Suppressor macrophage (primary cell): ENCODE measurements around the gene B4GALT3.
"Not testable (repeated sequence)": the region's sequence is repeated elsewhere in the genome, so short reads cannot be mapped to it uniquely, and the experiment has no call there.

ENCODE experiments used
- DNase-seq, 4 experiments: peaks; one replicate each; pipeline ENCODE4 v3.0.0-alpha.2; 2020 to 2022
- total RNA-seq, 17 experiments: gene quantifications; one replicate each; lab custom pipeline; 2026; ENCODE audit warnings: mixed read lengths in 6 of 17, inconsistent platforms in 3 of 17; lab: John Stamatoyannopoulos, UW

B4GALT3 gene
- total RNA-seq, result 11.8 to 34.1 (median 20.8) reads per million in 17 experiments

DNA sequence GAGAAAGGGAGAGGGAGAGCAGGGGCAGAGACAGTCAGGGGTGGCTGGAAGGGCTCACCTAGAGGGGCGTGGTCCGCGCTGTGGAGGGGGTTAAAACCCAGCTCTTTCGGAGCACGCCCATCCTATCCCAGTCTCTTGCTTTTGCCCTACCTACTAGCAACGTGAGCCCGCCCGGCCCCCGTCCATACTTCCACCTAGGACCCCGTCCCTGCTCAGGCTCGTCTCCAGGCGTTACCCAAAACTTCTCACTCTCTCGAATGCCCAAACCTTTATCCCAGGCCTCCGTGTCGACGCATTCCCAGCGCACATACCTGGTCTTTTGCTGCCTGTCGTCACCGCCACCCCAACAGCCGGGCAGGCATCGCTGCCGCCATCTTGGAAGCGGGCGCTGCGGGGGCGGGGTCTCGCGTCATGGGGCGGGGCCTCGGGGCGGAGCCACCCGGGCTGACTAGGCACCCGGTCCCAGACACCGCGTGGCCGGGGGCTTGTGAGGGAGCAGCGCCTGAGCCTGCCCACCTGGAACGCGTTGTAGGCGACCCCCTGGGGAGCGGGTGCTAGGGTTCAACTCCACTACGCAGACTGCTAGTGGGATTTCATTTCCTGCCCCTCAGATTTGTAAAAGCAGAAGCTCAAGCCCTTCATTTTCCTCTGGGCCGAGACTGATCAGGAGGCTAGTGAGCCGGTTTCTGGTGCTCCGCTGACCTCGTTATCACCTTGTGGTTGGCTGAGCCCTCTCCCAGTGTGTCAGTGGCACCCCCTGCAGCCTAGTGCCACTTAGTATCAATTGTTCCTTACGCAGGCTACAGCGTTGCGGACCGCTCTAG, at the start of gene B4GALT3:
Gene B4GALT3, minus strand, starts transcription at position 396 of the 824 bp plus-strand sequence. CDS start 1,447 bp downstream, outside the sequence.
- DNase-seq, result peak; percentile 87 to 95 (median 94)

DNA sequence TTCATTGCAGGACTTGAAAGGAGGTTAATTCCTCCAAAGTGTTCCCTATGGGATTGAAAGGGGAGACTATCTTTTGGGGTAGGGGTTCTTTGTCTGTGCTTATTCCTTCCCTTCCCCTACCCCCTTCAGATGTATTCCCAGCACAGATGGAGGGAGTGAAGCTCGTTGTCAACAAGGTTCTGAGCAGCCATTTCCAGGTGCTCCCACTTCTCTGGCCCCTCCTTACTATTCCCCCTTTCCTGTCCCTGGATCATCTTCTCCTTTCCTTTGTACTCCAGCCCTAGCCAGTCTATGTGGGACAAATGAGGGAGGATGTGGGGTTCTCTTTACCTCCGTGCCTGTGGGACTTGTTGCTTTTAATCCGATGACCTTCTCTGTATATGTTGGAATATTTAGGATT, 49.5 kb upstream of the B4GALT3 start:
- no peak for DNase-seq

DNA sequence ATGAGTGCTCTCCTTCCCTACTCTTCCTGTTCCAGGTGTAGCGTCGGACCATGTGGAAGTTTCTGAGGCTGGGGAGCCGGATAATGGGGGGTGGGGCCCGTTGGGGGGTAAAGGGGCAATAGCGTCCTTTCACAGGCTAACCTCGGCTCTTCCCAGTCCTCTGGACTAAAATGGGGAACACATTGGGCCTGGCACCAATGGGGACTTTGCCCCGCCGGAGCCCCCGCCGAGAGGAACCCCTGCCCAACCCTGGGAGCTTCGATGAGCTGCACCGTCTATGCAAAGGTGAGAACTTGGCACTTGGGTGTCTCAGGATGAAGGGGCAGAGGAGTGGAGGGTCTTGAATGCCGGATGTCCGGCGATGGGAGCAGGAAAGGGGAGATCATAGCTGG, 49.0 kb upstream of the B4GALT3 start:
- no peak for DNase-seq

DNA sequence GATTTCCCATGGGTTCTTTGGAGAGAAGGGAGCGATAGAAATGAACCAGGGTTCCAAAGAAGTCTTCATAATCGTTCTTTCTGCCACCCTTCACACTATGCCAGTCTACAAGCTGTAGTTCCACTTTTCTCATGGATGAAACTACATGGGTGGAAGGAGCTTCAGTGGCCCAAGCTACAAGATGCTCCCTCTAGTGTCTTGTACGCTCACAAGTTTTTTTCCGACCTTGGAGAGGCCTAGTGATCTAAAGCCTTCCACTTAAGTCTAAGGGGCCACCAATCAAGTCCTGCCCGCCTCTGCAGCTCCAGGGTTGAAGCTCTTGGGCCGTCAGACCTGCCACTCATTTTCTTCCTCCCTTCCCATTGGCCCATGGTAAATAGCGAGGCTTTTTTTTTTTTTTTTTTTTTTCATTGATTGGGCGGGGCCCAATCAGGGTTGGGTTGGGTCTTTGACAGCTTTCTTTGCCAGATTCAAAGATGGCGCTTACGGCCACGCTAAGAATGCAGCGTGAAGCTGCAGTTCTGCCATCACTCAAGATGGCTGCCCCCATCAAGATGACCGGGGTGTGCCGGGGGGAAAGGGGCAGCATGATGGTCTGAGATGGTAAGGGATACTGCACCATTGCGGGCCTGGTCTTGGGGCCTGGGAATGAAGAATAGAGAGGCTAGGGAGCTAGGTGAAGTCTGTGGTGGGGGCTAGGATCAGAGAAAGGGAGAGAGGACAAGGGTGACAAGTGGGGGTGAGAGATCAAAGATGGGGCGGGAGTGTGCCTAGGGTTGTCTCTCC, 48.4 kb upstream of the B4GALT3 start, which contains the start of gene TOMM40L:
Gene TOMM40L, plus strand, starts transcription at position 527 of the 786 bp plus-strand sequence. CDS start 430 bp downstream, outside the sequence.
- DNase-seq, result peak; percentile 97 to 100 (median 98)

DNA sequence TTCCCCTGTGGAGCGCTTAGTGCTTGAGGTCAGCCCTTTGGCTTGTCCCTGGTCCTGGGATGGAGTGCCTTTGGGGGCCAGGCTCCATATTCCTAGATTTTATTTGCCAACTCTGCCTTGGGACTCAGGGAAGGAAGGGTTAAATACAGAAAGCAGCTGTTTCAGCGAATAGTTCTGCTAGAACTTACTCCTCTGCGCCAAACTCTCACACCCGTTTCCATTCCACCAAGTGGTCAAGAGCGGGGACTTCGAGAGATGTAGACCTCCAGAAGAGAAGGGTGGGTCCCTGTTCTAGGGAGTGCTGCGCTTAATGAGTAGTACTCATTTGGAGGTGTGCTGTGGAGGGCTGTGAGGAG, 47.8 kb upstream of the B4GALT3 start:
- peak in 1 of 4 experiments; percentile 23 for DNase-seq

DNA sequence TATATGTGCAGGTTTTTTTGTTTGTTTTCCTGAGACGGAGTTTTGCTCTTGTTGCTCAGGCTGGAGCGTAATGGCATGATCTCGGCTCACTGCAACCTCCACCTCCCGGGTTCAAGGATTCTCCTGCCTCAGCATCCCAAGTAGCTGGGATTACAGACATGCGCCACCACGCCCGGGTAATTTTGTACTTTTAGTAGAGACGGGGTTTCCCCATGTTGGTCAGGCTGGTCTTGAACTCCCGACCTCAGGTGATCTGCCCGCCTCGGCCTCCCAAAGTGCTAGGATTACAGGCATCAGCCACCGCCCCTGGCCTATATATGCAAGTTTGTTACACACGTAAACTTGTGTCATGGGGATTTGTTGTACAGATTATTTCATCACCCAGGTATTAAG, 47.4 kb upstream of the B4GALT3 start:
- not testable (repeated sequence) for DNase-seq

DNA sequence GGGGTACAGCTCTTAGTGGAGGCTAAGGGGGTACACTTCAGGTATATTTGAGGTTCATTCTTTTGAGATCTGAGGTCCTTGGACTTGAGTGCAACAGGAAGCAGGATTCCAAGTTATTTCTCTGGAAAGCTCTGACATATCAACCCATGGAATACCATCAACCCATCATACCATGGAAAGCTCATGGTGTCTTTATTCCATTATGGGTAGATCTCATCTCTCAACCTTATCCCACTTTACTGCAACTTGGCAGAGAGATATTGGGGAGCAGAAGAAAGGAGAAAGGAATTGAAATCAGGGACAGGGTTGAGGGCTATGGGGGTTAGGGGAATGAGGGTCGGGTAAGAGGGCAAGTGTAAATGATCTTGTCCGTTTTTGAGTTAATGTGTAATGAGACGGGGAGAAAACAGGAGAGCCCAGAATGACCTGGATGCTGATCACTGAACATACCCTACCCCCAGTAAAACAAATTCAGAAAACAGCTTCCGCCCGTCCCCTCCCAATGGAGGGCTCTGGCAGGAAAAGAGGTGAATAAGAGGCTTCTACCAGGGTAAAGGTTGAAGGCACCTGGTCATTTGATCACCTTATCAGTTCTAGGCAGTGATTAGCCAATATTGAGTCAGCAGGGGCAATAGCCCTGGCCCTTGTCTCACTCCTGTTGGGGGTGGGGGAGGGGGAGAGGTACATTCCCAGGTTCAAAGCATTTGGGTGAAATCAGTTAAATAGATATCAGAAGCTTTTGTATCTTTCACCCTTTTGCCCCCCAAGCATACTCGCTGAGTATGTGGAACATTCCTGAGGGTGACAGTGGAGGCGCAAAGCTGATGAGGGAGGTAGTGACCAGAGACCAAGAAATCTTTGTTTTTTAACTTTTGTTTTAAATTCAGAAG, 46.7 kb upstream of the B4GALT3 start:
- no peak for DNase-seq

DNA sequence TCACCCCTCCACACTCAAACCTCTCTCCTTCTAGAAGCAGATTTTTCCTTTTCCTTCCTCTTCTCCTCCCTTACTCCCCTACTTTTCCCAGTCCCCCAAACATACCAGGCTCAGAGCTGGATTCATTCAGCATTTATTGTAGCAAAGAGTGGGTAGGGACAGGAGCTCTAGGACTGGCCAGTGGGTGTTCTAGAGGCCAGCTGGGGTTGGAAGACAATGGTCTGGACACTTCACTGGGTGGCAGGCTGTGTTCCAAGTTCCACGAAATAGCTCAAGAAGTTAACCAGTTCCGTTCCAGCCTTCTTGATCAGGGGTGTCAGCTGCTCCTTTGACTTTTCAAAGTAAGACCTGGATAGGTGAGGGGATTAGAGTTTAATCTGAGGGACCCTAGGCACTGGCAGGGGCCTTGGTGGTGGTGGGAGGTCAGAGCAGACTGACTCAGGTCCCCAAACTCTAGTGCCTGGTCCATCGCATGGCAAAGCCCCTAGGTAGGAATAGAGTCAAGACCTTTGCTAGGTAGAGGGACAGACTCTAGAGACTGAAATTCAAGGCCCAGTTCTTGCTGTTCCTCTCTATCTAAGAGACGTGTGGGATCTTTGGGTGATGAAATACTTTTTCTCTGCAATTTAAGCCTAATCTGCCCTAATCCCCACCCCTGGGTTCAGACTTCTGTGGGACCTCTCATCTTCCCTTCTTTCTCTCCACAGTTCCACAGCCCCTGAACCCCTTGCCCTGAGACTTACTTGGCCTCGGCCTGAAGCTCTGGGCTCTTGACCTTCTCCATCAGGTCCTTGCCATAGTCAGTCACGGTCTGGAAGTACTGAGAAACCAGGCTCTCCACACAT, 45.1 kb upstream of the B4GALT3 start:
- DNase-seq, result no peak

DNA sequence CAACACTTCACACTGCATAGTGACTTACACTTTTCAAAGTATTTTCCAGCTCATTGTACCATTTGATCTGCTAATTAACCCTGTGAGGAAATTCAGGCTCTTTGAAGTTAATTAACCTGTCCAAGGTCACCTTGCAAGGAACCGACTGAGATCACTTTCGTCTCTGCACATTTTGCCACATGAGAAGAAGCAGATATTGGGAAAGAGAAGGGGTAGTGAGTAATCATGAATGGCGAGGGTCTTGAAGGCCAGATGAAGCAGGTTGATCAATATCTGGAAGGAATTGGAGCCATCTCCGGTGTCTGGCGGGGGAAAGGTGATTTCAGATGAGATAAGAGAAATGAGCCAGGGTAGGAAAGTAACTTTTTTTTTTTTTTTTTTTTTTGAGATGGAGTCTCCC, 42.7 kb upstream of the B4GALT3 start:
- no peak for DNase-seq

DNA sequence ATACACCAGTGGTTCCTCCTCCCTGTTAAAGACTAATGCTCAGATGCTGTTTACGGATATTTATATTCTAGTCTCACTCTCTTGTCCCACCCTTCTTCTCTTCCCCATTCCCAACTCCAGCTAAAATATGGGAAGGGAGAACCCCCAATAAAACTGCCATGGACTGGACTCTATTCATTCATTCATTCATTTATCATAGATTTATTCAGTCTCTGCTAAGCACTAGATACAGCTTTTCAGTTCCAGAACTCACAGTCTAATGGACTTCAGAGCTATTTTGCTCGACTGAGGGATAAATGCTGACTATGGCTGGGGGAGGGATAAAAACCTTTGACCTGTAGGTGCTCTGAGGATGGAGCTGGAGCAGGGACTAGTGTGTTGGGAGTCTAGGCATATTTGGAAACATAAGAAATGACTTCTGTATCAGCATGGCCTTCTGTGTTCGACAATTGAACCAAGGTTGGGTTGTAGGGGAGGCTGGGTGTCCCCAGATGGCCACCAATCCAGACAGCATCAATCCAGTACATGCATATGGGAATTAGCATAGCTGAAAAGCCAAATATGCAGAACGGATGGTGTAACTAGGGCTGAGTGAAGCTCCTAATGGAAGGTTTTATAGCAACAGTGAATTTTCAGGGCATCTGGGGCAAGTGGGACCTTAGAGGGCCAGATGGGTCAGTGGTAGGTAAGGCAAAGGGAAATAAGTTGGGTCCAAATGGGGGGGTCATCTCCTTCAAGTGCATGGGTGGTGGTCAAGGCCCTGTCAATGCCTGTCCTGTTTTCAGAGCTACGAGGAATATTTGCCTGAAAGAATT, 42.0 kb upstream of the B4GALT3 start:
- no peak for DNase-seq

DNA sequence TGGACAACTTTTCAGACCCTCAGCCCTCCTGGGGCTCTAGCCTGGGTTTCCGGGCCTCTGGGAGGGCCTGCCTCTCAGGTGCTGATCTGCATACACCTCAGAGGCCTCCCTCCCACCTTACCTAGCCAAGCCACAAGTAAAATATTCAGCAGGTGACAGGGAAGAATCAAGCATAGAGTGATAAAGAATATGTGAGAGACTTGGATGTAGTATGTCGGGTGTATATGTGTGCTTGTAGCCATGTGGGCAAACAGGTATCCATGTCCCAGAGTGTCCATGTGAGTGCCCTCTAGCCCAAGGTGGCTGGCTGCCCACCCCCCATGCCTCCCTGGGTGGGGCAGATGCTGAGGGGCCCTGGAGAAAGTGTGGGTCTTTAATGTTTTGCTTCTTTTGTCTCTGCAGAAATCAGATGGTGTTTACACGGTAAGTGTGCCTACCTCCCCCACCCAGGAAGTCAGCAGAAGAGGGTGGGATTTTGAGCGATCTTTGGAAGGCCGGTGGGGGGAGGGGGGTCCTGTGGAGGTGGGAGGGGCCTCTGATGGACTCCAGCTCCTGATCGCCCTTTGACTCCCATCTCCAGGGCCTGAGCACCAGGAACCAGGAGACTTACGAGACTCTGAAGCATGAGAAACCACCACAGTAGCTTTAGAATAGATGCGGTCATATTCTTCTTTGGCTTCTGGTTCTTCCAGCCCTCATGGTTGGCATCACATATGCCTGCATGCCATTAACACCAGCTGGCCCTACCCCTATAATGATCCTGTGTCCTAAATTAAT, 41.2 kb upstream of the B4GALT3 start:
- DNase-seq, result no peak

DNA sequence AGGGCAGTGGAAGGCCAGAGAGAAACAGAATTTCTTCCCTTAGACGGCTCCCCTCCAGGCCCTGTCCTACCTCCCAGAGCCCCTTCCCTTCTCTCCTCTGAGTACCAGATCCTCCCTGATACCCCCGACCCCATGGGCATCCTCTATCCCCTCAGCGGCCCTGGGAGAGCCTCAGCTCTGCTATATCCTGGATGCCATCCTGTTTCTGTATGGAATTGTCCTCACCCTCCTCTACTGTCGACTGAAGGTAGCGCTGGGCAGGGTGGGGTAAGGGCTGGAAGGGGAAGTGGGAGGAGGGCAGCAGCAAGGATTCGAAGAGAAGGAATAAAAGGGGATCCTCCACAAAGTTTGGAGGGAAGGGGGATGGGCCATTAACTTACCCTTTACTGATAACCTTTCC, 40.5 kb upstream of the B4GALT3 start:
- DNase-seq, result peak in 3 of 4 experiments; percentile 40 to 47 (median 47)

DNA sequence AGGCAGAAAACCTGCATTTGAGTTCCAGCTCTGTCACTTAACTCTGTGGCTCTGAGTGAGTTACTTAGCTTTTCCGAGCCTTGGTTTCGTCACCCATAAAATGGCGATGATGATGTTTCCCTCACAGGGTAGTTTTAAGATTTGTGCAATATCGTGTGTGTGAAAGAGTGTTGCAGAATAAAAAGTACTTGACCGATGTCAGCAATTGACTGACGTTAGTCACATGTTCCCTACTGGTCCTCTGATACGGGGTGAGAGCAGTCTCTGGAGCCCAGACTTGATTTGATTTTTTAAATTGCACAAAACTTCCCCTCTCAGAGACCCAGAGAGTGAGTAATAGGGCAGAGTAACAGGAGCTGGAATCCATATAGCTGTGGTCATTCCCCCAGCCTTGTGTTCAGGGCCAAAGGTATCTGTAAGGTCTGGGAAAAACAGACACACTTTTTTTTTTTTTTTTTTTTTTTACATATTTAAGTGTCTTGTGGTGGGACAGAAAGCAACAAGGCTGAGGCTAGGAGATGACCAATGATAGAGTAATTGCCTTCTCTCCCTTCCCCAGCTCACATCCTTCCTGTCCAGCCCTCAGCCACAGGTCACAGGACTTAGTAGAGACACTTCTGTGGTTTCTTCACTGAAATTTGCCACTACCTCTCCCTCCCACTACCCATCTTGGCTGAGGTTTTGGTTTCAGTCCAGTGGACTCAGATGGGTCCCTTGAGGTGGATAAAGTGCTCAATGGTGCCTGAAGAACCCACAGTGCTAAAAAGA, 39.8 kb upstream of the B4GALT3 start:
- peak; percentile 86 to 98 (median 94) for DNase-seq

DNA sequence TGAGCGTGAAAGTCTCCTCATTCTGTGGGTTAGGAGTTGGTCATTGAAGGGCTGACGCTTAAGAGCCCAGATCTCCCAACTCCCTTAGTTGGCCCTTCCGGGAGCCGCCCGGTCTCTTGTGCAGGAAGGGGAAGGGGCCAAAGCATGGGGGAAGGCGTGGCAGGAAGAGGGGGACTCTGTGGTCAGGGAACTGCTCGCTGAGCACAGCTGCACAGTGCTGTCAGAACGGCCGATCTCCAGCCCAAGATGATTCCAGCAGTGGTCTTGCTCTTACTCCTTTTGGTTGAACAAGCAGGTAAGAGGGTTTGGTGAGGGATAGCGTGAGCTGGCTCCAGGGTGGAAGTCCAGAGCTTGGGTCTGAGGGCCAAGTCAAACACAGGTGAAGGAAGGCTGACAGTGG, 37.8 kb upstream of the B4GALT3 start, which contains the start of gene FCER1G:
Gene FCER1G, plus strand, starts transcription at position 220 of the 400 bp plus-strand sequence. Its CDS starts 27 bp downstream, at position 247.
- DNase-seq, result peak; percentile 91 to 95 (median 94)

DNA sequence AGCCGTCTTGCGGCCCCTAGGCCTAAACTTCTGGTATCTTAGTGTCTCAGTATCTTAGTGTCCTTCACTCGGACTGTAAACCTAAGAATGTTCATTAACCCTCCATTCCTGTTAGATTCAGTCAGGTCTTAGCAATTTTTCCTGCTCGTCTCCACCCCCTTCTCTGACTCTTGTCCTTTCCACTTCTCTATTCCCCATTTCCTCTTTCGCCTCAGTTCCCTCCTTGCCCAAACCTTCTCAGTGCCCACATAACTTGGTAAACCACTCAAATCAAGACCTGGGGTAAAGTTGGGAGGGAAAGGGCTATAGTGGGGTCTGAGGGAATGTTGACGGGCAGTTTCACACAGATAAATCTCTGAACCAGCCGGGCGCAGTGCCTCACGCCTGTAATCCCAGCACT, 37.1 kb upstream of the B4GALT3 start:
- DNase-seq, result peak; percentile 70 to 87 (median 80)

DNA sequence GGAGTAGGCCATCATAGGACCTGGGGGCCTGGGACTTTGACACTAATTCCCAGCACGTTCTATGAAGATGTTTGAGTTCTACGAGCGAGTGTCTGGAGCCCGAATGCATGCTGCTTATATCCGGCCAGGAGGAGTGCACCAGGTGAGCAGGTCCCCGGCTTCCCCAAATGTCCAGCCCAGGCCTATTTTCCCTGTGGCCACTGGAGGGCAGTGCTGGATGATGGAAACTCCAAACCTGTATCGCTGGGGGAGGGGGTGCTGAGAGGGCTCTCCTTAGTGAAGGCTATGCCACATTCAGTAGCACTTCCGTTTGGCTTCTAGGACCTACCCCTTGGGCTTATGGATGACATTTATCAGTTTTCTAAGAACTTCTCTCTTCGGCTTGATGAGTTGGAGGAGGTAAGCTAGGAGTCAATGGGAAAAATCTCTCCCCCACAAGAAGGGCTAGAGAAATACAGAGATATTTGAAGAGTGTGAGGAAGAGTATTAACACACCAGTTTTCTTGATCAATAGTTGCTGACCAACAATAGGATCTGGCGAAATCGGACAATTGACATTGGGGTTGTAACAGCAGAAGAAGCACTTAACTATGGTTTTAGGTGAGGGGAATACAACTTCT, 32.6 kb upstream of the B4GALT3 start:
- DNase-seq, result peak; percentile 82 to 88 (median 86)

DNA sequence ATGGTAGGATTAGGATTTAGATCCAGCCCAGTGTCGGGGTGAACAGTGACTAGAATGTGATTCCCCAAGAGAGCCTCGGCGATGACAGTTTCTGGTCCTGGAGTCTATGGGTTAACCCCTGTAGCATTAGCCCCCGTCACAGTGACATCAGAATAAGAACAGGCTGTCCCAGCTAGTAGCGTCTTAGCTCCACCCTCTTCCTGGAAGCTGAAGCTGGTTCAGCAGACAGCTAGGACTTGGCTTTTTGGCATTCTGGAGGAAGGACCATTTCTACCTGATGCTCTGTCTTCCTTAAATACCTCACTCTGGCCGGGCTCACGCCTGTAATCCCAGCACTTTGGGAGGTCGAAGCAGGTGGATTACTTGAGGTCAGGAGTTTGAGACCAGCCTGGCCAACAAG, 29.9 kb upstream of the B4GALT3 start:
- DNase-seq, result no peak

DNA sequence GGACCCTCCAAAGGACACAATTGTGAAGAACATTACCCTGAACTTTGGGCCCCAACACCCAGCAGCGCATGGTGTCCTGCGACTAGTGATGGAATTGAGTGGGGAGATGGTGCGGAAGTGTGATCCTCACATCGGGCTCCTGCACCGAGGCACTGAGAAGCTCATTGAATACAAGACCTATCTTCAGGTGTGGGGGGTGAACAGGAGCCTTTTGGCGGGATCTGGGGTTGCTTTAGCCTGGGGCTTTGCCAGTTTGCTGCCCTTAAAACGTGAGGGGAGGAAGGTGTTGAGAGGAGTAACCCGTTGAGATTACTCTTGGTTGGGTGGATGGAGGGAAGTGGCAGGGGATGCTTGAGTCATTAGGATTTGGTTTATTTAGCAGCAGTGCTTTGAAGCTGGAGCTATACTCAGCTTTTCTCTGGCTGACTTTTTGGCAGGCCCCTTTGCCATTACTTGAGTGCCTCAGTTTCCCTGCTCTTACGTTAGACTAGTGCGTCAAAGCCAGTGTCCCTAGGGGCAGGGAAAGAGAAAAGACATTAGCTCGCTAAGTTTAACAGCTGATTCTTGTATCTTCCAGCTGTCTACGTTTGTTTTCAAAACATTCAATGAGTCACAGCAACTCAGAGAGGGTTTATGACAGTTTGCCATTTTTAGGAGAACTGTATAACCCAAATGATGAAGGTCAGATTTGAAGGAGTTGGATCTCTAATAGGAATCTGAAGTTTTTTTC, 29.3 kb upstream of the B4GALT3 start:
- no peak for DNase-seq
